ENCODE results near the gene DYNC1H1.

- TF ChIP-seq EZH2 (IDR thresholded peaks at IDR 0.05) (no peak), EZH2phosphoT487 (IDR thresholded peaks at IDR 0.05) (no peak), CTCF (IDR thresholded peaks at IDR 0.05) (no peak)
These were observed 27.0 kb downstream of the DYNC1H1 start for GRCh38 chr14:101991352-101991751.
